ENCODE data around the gene LRFN5. TPM values are rescaled to one million over a fixed set of nuclear protein-coding genes. Genes with fewer than 3 reads are reported as not detected.
"Not testable (repeated sequence)": the region's sequence is repeated elsewhere in the genome, so short reads cannot be mapped to it uniquely, and the experiment has no call there.

The LRFN5 gene
- total RNA-seq, 1 experiment from 2014 or later = 15.8 TPM

DNA sequence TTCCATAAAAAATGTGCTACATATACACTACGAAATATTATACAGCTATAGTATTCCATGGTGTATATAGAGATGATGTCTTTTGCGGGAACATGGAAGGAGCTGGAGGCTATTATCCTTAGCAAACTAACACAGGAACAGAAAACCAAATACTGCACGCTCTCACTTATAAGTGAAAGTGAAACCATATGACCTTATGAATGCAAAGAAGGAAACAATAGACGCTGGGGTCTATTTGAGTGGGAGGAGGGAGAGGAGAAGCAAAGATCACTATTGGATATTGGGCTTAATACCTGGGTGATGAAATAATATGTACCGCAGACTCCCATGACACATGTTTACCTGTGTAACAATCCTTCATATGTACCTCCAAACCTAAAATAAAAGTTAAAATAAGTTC lies 142.8 kb downstream of the LRFN5 start (continued):
- TF ChIP-seq, protein P1, sequence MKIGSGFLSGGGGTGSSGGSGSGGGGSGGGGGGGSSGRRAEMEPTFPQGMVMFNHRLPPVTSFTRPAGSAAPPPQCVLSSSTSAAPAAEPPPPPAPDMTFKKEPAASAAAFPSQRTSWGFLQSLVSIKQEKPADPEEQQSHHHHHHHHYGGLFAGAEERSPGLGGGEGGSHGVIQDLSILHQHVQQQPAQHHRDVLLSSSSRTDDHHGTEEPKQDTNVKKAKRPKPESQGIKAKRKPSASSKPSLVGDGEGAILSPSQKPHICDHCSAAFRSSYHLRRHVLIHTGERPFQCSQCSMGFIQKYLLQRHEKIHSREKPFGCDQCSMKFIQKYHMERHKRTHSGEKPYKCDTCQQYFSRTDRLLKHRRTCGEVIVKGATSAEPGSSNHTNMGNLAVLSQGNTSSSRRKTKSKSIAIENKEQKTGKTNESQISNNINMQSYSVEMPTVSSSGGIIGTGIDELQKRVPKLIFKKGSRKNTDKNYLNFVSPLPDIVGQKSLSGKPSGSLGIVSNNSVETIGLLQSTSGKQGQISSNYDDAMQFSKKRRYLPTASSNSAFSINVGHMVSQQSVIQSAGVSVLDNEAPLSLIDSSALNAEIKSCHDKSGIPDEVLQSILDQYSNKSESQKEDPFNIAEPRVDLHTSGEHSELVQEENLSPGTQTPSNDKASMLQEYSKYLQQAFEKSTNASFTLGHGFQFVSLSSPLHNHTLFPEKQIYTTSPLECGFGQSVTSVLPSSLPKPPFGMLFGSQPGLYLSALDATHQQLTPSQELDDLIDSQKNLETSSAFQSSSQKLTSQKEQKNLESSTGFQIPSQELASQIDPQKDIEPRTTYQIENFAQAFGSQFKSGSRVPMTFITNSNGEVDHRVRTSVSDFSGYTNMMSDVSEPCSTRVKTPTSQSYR (CRISPR knock-in tag; IDR thresholded peaks at IDR 0.05) = no peak
- TF ChIP-seq, protein P2, sequence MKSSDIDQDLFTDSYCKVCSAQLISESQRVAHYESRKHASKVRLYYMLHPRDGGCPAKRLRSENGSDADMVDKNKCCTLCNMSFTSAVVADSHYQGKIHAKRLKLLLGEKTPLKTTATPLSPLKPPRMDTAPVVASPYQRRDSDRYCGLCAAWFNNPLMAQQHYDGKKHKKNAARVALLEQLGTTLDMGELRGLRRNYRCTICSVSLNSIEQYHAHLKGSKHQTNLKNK (CRISPR knock-in tag; IDR thresholded peaks at IDR 0.05) = no peak

DNA sequence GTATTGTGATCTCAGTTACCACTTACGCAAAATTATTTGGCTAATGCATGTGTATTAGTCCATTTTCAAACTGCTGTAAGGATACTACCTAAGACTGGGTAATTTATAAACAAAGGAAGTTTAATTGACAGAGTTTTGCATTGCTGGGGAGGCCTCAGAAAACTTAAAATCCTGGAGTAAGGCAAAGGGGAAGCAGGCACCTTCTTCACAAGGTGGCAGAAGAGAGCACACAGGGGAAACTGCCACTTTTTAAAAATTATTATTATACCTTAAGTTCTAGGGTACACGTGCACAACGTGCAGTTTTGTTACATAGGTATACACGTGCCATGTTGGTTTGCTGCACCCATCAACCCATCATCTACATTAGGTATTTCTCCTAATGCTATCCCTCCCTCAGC lies 143.9 kb downstream of the LRFN5 start:
- H3K4me1 Mint-ChIP-seq; H3K9me3 Mint-ChIP-seq; H3K4me3 Mint-ChIP-seq; H3K36me3 Mint-ChIP-seq; DNase-seq (ENCODE audit: low spot score); H3K27me3 Mint-ChIP-seq (ENCODE audit: low read depth); CTCF ChIA-PET; POLR2A ChIA-PET; H3K27ac Mint-ChIP-seq; ATAC-seq: not testable (repeated sequence)

DNA sequence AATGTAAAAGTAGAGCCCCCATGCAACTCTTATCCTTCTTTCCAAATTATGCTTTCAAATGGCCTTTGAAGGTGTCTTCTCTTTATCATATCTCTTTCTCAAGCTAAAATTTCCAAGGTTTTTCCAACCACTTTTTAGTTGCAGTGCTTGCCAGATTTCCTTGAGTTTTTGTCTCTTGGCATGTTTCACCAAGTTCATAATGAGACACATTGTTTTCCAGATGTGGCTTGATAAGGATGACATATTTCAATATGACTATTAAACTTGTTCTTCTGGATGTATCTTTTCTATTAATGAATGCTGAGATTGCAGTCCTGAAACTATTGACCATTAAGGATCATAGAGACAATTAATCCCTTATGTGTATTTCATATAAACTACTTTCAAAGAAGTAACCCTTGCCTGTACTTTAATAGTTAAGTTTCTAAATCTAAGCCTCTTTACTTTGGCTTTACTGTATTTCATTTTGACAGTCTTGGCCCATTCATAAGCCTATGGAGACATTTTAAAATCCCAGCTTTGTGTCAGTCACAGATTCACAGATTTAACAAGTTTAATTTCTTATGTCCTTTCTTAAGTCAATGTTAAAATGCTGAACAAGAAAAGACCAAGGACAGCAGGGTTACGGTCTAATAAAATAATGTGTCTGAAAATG lies 151.5 kb downstream of the LRFN5 start:
- ChIA-PET CTCF (no interaction called here), POLR2A (no interaction called here)
- no peak for ATAC-seq
- peaks cover 4% of the 10 kb centered on the region; the same call in 1 of the 2 replicates for H3K27me3 Mint-ChIP-seq (ENCODE audit: low read depth)
- DNase-seq (ENCODE audit: low spot score) = no peak
- H3K4me1 Mint-ChIP-seq = no peaks in the 10 kb centered on the region
- H3K36me3 Mint-ChIP-seq = peaks cover 14% of the 10 kb centered on the region
- H3K27ac Mint-ChIP-seq = no peak overlapping the region
- no peak overlapping the region for H3K4me3 Mint-ChIP-seq
- TF ChIP-seq, protein P3, sequence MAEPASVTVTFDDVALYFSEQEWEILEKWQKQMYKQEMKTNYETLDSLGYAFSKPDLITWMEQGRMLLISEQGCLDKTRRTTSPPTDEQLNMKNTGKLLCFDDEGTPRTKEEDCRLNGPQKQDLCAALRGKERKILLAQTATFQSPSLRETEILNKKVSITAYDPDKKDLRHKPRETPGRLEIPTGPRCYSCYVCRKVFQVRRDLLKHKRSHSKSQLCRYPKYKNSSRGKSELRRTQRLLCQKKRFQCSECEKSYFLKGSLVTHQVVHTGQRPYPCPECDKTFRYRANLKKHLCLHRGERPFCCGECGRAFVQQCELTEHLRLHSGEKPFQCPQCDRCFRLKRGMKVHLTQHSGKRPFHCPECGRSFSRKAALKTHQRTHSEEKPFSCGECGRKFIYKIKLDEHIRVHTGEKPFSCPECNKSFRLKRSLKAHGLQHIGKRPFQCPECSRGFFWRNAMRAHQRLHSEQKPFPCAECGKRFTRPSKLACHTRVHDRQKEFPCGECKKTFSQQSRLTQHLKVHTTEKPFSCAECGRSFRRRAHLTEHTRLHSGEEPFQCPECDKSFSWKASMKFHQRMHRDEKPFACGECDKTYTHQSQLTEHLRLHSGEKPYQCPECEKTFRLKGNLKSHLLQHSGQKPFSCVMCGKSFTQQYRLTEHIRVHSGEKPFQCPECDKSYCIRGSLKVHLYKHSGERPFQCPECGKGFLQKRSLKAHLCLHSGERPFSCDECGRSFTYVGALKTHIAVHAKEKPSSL (CRISPR knock-in tag; conservative IDR thresholded peaks at IDR 0.05) = no peak
- TF ChIP-seq, protein P4, sequence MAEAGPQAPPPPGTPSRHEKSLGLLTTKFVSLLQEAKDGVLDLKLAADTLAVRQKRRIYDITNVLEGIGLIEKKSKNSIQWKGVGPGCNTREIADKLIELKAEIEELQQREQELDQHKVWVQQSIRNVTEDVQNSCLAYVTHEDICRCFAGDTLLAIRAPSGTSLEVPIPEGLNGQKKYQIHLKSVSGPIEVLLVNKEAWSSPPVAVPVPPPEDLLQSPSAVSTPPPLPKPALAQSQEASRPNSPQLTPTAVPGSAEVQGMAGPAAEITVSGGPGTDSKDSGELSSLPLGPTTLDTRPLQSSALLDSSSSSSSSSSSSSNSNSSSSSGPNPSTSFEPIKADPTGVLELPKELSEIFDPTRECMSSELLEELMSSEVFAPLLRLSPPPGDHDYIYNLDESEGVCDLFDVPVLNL (CRISPR knock-in tag; IDR thresholded peaks at IDR 0.05; ENCODE audit: borderline replicate concordance, low read depth) = no peak
- peaks cover 23% of the 10 kb centered on the region for H3K9me3 Mint-ChIP-seq

DNA sequence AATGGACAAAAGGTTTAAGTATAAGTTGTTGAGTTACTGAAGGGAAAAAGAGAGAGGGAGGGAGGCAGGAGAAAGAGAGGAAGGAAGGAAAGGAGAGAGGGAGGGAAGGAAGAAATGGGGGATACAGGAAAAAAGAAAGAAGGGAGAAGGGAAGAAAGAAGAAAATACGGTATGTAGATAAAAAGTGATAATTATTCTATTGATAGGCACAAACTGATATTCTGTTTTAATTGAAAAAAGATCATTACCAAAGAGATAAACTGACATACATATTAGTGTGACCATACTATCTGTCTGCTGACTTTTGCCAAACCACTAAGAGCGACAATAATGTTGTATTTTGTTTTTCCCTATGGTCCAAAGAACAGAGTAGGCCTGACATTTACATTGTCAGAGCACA lies 154.5 kb downstream of the LRFN5 start:
- H3K9me3 Mint-ChIP-seq = peaks cover 21% of the 10 kb centered on the region
- TF ChIP-seq, protein P5, sequence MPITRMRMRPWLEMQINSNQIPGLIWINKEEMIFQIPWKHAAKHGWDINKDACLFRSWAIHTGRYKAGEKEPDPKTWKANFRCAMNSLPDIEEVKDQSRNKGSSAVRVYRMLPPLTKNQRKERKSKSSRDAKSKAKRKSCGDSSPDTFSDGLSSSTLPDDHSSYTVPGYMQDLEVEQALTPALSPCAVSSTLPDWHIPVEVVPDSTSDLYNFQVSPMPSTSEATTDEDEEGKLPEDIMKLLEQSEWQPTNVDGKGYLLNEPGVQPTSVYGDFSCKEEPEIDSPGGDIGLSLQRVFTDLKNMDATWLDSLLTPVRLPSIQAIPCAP (CRISPR knock-in tag; IDR thresholded peaks at IDR 0.05) = no peak
- TF ChIP-seq ZNF396 (CRISPR knock-in tag; IDR thresholded peaks at IDR 0.05; ENCODE audit: borderline replicate concordance) (no peak), ZNF121 (CRISPR knock-in tag; IDR thresholded peaks at IDR 0.05) (no peak), ELF4 (CRISPR knock-in tag; IDR thresholded peaks at IDR 0.05; ENCODE audit: low read depth) (no peak), TP53 (CRISPR knock-in tag; IDR thresholded peaks at IDR 0.05) (no peak), SOX15 (CRISPR knock-in tag; IDR thresholded peaks at IDR 0.05) (no peak), ZNF317 (CRISPR knock-in tag; IDR thresholded peaks at IDR 0.05; ENCODE audit: borderline replicate concordance, low read depth) (no peak), SMAD4 (CRISPR knock-in tag; IDR thresholded peaks at IDR 0.05) (no peak)
- TF ChIP-seq, protein P6, sequence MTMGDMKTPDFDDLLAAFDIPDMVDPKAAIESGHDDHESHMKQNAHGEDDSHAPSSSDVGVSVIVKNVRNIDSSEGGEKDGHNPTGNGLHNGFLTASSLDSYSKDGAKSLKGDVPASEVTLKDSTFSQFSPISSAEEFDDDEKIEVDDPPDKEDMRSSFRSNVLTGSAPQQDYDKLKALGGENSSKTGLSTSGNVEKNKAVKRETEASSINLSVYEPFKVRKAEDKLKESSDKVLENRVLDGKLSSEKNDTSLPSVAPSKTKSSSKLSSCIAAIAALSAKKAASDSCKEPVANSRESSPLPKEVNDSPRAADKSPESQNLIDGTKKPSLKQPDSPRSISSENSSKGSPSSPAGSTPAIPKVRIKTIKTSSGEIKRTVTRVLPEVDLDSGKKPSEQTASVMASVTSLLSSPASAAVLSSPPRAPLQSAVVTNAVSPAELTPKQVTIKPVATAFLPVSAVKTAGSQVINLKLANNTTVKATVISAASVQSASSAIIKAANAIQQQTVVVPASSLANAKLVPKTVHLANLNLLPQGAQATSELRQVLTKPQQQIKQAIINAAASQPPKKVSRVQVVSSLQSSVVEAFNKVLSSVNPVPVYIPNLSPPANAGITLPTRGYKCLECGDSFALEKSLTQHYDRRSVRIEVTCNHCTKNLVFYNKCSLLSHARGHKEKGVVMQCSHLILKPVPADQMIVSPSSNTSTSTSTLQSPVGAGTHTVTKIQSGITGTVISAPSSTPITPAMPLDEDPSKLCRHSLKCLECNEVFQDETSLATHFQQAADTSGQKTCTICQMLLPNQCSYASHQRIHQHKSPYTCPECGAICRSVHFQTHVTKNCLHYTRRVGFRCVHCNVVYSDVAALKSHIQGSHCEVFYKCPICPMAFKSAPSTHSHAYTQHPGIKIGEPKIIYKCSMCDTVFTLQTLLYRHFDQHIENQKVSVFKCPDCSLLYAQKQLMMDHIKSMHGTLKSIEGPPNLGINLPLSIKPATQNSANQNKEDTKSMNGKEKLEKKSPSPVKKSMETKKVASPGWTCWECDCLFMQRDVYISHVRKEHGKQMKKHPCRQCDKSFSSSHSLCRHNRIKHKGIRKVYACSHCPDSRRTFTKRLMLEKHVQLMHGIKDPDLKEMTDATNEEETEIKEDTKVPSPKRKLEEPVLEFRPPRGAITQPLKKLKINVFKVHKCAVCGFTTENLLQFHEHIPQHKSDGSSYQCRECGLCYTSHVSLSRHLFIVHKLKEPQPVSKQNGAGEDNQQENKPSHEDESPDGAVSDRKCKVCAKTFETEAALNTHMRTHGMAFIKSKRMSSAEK (CRISPR knock-in tag; IDR thresholded peaks at IDR 0.05; ENCODE audit: borderline replicate concordance) = no peak
- TF ChIP-seq, protein P7, sequence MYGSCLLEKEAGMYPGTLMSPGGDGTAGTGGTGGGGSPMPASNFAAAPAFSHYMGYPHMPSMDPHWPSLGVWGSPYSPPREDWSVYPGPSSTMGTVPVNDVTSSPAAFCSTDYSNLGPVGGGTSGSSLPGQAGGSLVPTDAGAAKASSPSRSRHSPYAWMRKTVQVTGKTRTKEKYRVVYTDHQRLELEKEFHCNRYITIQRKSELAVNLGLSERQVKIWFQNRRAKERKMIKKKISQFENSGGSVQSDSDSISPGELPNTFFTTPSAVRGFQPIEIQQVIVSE (CRISPR knock-in tag; IDR thresholded peaks at IDR 0.05; ENCODE audit: borderline replicate concordance) = no peak
- TF ChIP-seq, protein P8, sequence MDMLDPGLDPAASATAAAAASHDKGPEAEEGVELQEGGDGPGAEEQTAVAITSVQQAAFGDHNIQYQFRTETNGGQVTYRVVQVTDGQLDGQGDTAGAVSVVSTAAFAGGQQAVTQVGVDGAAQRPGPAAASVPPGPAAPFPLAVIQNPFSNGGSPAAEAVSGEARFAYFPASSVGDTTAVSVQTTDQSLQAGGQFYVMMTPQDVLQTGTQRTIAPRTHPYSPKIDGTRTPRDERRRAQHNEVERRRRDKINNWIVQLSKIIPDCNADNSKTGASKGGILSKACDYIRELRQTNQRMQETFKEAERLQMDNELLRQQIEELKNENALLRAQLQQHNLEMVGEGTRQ (CRISPR knock-in tag; IDR thresholded peaks at IDR 0.05) = no peak

More for the DNA sequence above, 154.5 kb downstream of the LRFN5 start:
- Mint-ChIP-seq H3K27me3 (ENCODE audit: low read depth) (peaks cover 3% of the 10 kb centered on the region; the same call in 1 of the 2 replicates), H3K4me3 (no peak overlapping the region), H3K27ac (no peak overlapping the region), H3K4me1 (no peaks in the 10 kb centered on the region), H3K36me3 (peaks cover 14% of the 10 kb centered on the region)
- POLR2A ChIA-PET = no interaction called here
- CTCF ChIA-PET = no interaction called here
- DNase-seq (ENCODE audit: low spot score) (no peak), ATAC-seq (no peak)
